A172 (cell line): ENCODE results near the gene XKR7. TPM values are rescaled to one million over a fixed set of nuclear protein-coding genes. Genes with fewer than 3 reads are reported as not detected.

Experiments
- DNase-seq: peaks from one replicate; pipeline ENCODE4 v3.0.0-alpha.2; 2015; ENCODE audit warnings: low spot score
- total RNA-seq: library from RNA; depleted of rRNA; stranded (reverse); fragments of >200 nt; shearing (Covaris generic); gene quantifications from 2 replicates; pipeline ENCODE4 v1.2.3, GENCODE V29; 2014

Gene XKR7
- total RNA-seq, 1 experiment from 2014 or later = not detected

DNA sequence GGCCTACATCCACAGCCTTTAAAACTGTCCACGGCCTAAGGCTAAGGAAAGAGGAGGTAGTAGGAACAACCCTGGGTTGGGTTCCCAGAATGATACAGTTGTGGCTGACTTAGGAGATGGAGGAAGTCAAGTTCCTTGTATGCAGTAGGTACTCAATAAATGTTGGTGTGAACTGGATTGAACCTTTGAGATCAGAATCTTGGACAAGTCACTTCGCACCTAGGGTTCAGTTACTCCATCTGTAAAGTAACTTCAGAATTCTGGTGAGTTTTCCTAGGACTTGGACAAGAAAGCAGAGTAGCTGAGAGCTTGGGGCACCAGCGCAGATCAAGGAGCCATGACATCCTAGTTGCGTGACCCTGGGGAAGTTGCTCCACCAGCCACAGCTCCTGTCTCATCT is 9.1 kb downstream of the XKR7 start:
- no peak for DNase-seq

DNA sequence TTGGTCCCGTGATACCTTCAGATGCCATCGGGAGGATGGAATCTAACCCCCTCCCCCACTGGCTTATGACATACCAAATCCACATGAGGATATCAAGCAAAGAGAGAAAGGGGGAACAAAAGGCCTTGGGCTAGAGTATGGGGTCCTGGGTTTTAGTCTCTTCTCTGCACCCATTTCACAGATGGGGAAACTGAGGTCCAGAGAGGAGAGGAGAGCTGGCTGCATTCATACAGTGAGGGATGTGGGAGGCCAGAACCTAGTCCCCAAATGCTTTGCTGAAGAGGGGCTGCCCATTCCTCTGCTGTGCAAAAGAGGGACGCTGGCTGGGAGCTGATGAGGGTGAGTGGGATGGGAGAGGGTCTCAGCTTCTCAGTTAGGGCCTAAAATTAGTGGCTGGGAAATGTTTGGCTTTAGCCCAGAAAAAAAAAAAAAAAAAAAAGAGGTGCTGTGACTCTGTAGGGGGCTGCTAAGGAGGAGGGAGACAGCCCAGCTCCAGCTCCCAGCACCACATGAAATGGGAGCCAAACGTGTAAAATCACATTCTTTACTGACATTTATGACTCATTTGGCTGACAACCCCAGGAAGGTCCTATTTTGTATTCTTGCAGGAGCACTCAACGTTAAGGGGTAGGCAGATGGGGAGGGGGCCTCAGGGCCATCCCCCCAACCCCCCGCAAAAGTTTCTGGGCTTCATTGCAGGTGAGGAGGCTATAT is 11.9 kb downstream of the XKR7 start:
- no peak for DNase-seq

DNA sequence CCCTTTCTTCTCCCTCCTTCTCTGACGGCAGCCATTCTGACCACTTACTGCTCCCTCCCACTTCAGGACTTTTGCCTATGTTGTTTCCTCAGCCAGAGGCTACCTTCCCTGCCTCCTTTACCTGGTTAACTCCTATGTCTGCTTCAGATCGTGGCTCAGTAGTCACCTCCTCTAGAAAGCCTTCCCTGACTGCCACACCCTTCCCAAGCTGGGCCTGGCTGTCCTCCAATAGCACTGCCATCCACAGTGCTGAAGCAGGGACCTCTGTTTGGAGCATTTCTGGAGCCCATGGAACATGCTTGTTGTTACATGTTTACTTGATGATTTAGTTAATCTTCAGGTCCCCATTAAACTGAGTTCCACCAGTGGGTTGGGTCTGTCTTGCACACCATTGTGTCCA is 13.8 kb downstream of the XKR7 start:
- no peak for DNase-seq

DNA sequence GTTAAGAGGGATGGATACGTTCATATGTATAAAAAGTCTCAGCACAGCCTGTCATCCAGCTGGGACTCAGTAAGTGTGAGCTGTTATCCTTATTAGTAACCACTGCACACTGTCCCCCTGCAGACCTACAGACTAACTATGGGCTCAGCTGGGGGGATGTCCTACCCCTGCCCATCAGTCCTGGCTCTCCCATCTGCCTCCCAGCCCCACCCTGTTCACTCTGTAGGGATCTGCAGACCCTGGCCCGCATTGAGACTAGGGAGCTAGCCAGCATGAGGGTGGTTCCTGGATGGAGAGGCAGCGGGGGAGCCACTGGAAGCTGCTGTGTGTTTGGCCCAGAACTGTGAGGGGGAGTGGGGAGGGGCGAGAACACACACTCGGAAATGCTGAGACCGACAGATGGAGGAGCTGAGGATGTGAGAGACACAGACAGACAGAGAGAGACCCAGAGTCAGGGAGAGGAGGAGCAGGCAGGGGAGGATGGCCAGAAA is 17.1 kb downstream of the XKR7 start:
- no peak for DNase-seq

DNA sequence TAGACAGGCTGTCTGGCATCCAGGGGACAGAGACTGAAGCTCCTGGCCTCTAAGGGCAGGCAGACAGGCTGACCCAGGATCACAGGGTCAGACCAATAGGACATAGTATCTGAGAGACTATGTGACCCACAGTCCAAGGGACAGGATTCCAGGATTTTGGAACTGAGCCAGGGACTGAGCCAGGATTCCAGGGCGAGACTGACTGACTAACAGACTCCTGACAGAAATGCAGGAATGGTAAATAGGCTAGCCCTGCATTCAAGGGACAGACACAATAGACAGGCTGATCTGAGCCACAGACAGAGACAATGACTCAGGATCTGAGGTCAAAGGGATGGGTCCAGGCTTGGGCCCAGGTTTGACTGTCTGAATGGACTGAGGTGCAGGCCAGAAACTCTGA is 19.8 kb downstream of the XKR7 start:
- DNase-seq = peak; percentile 43

DNA sequence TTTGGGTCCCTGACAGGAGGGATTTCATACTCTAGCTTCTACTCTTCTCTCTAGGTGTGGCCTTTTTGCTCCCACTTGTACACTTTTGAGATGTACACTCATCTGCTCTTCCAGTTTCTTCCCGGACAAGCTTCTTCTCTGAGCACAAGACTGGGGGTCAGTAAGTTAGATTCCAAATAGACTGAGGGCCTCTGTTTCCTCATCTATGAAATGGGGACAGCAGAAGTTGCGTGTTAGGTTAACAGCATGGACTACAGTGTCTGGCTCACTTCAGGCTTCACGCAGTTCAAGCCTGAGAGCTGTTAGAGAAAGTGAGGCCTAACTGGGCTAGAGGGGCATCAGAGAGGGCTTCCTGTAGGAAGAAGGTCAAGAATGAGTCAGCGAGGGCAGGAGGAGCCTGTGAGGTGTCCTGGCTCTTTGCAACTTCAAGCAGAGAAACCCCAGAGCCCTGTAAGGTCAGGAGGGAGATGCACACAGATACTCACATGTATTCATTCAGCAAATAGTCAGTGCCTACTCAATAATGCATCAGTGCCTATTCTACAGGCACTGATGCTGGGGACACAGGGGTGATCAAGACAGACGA is 20.6 kb downstream of the XKR7 start:
- no peak for DNase-seq

DNA sequence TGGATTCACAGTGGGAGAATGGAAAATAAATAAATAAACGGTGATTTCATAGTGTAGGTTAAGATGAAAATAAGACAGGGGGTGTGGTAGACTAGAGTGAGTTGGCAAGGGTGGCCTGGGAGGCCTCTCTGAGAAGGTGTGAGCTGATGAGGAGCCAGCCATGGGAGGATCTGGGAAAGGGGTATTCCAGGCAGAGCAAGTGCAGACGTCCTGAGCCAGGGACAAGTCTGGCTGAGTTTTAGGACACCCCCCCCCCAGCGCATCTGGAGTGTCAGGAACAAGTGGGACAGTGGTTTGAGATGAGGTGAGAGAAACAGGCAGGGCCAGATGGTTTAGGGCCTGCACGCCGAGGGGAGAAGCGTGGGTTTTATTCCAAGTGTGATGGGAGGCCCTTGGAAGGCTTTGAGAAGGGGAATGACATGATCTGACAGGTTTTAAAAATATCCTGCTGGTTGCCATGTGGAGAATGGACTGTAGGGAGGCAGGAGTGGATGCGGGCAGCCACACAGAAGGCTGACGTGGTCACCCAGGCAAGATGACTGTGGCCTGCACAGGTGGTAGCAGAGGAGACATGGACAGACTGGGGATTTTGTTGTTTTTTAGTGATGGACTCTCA is 21.2 kb downstream of the XKR7 start:
- DNase-seq = no peak

DNA sequence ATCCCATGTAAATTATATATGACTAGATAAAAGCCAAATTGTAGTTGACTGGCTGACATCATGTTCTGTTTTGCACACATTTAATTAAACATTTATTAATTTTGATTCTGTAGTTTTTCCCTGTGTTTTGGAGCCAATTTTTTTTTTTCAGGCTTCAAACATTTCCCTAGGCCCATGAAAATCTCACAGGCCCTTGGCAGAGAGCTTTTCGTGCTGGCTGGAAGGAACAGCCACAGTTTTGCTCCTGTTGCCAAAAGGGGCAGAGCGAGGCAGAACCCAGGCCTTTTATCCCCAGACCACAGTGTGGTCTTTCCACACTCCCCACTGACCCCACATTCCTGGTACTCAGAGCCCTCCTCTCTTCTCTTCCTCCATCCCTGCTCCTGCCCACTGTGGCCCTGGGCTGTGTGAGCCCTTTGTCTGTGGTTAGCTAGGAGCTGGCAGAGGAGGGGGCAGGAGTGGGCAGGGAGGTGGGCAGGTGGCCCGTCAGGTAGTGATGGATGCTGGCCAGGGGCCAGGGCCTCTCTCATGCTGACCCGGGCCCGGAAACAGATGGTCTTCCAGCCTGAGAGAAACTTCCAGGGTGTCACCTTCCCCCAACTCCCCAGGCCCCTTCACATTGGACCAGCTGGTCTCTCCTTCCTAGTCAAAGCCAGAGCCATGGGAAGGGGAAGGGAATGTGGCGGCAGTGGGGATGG is 22.8 kb downstream of the XKR7 start:
- DNase-seq = no peak

DNA sequence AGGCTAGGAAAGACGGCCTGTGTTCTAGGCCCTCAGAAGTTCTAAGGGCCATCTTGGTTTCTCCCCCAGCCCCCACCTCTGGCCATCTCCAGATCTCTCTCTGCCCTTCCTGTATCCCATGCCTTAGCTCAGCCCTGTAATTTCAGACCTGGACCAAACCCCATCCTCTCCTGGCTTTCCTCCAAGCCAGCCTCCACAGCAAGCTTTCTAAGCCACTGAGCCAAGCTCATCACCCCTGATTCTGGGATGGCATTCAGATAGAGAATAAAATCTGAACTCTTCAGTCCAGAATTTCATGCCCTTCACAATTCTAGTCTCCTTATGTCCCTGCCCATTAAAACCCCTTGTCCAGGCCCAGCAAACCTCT is 23.4 kb downstream of the XKR7 start:
- no peak for DNase-seq

DNA sequence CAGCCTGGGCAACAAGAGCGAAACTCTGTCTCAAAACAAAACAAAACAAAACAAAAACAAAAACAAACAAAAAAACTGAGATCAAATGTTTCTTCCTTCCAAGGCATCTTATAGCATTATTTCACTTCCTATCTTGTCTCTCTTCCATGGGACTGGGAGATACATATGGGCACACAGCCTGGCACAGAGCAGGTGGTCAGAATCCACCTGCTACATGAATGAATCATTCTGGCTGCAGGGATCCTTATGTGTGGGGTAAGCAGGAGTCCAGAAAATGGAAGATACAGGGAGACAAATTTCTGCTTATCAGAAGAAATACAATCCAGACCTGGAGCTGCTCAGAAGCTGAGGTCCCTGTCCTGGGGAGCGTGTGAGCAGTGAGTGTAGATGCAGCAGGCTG is 24.1 kb downstream of the XKR7 start:
- no peak for DNase-seq

DNA sequence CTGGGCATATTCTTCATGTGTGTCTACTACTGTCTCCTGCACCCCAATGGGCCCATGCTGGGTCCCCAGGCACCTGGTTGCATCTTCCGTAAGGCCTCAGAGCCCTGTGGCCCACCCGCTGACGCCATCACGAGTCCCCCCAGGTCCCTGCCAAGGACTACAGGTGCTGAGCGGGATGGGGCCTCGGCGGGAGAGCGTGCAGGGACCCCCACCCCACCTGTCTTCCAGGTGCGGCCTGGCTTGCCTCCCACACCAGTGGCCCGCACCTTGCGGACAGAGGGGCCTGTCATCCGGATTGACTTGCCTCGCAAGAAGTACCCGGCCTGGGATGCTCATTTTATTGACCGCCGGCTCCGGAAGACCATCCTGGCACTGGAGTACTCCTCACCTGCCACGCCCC is 29.0 kb downstream of the XKR7 start:
- no peak for DNase-seq

DNA sequence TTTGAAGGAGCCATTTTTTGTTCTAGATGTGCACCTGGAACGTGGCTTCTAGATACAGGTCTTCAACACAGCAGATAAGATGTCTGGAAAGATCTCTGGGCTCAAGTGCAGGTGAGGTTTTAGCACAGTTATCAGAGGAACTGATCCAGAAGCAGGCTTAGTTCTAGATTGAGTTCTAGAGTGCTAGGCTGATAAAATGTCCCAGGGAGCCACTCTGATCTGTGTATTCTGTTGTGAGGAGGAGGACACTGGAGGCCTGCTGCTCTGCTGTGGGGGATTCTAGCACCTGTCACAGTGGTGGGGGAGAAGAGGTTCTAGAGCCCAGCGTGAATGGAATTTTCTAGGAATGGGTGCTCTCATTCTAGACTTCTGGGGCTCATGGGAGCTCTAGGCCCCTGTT is 30.3 kb downstream of the XKR7 start:
- no peak for DNase-seq

DNA sequence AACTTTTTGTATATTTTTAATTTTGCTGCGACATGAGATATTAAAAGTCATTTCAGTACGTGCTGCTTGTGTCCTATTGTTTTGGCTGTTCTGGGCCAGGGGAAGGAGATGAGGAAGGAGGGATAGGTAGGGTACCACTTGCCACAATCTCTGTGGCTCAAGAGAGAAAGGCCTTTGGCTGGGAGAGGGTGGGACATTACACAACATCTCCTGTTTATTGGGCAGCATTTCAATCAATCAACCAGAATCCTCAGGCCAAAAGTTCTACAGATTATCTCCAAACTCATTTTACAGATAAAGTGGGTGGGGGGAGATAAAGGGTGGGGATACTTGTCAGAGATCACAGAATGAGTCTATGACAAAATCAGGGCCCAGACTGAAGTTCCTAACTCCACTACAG is 35.4 kb downstream of the XKR7 start:
- no peak for DNase-seq

DNA sequence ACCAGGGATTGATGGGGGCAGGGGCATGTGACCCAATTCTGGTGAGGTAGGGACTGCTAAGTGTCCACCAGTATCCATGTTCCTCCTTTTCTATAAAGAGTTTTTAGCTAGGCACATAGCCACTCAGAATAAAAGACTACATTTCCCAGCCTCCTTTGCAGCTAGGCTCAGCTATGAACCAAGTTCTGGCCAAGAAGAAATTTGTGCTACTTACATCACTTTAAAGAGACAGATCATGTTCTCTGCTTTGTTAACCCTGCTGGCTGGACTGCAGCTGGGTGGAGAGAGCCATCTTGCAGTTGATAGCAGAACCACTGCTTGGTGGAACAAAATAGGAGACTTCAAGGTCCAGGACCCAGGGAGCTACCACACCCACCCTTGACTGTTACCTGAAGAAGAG is 37.0 kb downstream of the XKR7 start:
- DNase-seq = no peak

DNA sequence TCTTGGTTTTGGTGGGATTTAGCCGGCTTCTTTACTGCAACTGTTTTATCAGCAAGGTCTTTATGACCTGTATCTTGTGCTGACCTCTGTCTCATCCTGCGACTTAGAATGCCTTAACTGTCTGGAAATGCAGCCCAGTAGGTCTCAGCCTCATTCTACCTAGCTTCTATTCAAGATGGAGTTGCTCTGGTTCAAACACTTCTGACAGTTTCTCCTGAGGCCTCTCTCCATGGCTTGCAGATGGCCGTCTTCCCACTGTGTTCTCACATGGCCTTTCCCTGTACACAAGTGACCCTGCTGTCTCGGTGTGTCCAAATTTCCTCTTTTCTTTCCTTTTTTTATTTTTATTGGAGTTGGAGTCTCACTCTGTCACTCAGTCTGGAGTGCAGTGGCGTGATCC is 38.1 kb downstream of the XKR7 start:
- no peak for DNase-seq

DNA sequence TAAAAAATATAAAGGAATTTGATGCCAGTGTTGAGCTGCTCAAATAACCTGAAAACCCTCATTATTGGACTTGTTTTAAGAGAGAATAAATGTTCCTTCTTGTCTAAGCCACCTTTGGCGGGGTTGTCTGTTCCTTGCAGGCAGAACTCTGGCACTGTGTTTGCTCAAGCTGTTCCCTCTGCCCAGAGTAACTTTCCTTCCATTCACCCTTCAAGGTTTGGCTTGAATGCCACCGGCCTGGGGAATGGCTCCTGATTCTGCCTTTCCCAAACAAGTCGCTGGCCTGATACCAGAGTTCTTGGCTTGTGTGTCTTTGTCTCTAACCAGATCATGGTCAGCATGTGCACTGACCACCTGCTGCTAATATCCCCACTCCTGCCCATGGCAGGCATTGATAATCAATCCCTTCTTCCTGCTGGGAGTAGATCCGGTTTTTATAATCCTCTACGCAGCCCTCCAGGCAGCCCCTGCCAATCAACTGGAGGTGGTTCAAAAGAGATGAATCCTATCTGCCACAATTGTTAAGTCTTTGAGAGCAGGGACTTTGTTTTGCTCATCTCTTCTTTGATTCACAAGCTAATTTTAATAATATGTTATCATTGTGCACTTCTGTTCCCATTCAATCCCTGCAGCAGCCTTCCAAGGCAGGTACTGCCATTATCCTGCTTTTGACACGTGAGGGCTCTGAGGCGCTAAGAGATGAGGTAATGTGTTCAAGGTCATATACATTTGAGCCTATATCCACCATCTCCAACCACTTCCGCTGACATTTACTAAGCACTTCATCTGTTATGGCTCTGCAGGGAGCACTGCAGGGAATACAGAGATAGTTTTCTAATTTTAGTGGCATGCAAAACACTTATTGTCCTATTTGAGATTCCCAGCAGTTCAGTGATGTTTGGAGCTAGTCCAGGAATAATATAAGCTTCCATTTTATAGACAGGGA is 39.2 kb downstream of the XKR7 start:
- no peak for DNase-seq

DNA sequence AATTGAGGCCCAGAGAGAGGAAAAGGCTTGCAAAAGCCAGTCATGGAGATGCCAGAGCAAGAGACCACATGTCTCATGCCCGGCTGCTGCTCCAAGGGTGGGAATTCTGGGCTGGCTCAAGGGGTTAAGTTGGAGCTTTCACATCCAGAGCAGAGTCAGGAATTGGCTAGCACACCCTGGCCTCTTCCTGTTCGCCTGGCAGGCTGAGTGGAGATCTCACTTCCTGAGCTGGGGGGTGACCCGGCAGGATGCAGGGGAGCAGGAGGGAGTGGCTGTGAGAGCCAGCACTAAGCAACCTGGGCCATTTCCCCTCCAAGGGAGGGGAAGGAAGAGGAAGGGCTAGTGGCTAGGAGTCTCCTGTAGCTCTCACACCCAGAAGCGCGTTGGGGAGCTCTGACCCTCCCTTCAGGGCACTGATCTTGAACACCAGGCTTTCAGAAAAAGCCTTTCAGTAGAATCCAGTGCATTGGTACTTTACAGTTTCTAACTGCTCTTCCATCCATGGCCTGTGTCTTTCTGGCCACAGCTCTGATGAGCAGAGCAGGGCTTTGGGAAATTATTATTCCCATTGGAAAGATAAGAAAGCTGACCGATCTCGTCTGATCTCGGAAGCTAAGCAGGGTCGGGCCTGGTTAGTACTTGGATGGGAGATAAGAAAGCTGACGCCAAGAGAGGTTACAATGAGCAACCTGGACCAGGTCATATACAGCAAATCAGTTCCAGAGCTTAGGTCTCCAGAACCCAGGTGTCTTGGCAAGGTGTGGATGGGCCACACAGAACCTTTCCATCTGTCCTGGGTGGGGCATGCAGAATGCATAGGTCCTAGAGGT is 40.1 kb downstream of the XKR7 start:
- DNase-seq = peak; percentile 55

DNA sequence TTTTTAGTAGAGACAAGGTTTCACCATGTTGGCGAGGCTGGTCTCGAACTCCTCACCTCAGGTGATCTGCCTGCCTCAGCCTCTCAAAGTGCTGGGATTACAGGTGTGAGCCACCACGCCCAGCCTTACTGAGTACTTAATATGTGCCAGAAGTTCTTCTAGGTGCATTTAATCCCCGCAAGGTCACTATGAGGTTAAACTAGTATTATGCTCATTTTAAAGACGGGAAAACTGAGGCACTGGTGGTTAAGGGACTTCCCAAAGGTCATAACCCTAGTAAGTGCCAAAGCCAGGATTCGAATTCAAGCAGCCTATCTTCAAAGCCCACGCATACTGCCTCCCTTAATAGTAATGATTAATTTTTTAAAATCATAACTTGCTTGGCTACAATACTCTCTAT is 41.6 kb downstream of the XKR7 start:
- no peak for DNase-seq

DNA sequence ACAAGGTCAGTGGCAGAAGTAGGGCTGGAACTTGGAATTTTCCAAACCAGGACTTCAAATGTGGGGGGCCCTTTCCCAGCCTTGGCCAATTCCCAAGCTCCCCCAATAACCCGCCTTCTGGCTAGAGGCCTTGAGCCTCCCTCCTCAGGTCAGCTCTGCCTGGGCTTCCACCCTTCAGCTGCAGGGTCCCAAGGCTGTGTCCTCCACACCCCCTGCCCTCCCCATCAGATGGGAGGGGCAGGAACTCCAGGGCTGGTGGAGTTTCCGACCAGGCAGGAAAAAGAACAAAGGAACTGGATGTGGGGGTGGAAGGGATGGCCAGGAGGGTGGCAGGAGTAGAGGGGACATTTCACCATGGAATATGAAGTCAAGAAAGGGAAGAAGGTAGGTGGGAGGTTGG is 42.1 kb downstream of the XKR7 start, which contains the start of gene CCM2L:
TSS of gene CCM2L (plus strand) at position 338 of the 400 bp plus-strand sequence. CDS start at position 355, 17 bp downstream.
- no peak for DNase-seq

DNA sequence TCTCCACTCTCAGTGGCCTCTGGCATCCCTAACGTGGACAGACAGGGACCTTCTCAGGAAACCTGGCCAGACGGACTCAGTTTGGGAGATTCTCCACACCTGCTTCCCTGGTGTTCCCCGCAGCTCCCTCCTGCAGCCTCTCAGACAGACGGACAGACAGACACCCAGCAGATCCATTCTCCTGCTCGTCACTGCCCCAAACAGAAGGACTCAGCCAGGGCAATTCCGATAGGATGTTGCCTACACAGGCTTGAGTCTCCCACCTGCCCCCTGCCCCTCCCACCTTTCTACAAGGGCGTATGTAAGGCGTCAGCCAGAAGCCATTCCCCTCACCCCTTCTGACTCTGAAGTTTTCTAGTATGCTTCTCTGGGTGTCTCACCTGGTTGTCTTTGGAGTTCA is 42.7 kb downstream of the XKR7 start:
- no peak for DNase-seq
